HG02938 (cell line): ENCODE results near the gene PDZD2.

Experiments used
- ATAC-seq: cut with Tn5 transposase; IDR thresholded peaks from one replicate; pipeline ENCODE4 v1.9.1; 2021; ENCODE audit warnings: mild to moderate bottlenecking, moderate library complexity; ENCODE audit not compliant: unreplicated experiment

Gene PDZD2

DNA sequence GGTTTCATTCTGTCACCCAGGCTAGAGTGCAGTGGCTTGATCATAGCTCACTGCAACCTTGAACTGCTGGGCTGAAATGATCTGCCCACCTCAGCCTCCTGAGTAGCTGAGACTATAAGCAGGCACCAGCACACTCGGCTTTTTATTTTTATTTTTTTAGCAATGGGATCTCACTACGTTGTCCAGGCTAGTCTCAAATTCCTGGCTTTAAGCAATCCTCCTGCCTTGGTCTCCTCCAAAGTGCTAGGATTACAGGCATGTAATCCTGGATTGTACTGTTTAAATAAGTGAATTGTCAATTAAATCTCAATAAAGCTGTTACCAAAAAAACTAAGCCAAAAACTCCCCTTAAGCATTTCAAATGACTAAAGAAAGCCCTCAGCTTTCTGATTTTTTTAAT lies 516.3 kb downstream of the PDZD2 start:
- no peak for ATAC-seq

GRCh38 chr5:32156635-32157034 lies 517.7 kb downstream of the PDZD2 start:
- ATAC-seq, result no peak

DNA sequence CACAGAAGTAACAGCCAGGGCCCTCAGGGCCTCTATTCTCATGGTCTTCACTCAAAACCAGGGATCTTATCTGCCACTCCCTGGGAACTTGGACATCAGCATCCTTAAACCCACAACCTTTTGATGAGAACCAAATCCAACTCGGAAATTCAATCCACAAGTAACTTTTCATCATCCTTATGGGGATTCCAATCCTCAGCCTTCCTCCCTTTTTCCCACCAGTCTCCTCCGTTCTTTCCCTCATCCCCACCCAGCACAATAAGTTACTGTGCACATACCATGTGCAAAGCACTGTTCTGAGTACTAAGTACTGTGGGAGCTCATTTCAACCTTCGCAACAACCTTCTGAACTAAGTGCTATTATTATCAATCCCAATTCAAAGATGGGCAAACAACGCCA lies 518.1 kb downstream of the PDZD2 start:
- ATAC-seq, result no peak

GRCh38 chr5:32158679-32158975 lies 519.7 kb downstream of the PDZD2 start:
- ATAC-seq, result no peak

- ATAC-seq, result no peak
These were observed 520.6 kb downstream of the PDZD2 start for GRCh38 chr5:32159328-32160072.

- no peak for ATAC-seq
These were observed 521.3 kb downstream of the PDZD2 start for GRCh38 chr5:32160228-32160627.
